ENCODE results near the gene PRELID3B.

PRELID3B gene

GRCh38 chr20:58997141-58997770 lies 45.3 kb downstream of the PRELID3B start:
- peaks cover 43% of the 10 kb centered on the region for H3K36me3 ChIP-seq
- DNase-seq = no peak
- no peaks in the 10 kb centered on the region for H3K9me3 ChIP-seq (ENCODE audit: severe bottlenecking)
- no peak overlapping the region for H3K4me3 ChIP-seq (ENCODE audit: low read depth, low read length)
- TF ChIP-seq, protein P1, sequence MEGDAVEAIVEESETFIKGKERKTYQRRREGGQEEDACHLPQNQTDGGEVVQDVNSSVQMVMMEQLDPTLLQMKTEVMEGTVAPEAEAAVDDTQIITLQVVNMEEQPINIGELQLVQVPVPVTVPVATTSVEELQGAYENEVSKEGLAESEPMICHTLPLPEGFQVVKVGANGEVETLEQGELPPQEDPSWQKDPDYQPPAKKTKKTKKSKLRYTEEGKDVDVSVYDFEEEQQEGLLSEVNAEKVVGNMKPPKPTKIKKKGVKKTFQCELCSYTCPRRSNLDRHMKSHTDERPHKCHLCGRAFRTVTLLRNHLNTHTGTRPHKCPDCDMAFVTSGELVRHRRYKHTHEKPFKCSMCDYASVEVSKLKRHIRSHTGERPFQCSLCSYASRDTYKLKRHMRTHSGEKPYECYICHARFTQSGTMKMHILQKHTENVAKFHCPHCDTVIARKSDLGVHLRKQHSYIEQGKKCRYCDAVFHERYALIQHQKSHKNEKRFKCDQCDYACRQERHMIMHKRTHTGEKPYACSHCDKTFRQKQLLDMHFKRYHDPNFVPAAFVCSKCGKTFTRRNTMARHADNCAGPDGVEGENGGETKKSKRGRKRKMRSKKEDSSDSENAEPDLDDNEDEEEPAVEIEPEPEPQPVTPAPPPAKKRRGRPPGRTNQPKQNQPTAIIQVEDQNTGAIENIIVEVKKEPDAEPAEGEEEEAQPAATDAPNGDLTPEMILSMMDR (IDR thresholded peaks at IDR 0.05; ENCODE audit: low read depth, low read length) = no peak
- no peaks in the 10 kb centered on the region for H3K27me3 ChIP-seq (ENCODE audit: insufficient read depth, low read depth, severe bottlenecking)
- no peak overlapping the region for H3K27ac ChIP-seq

DNA sequence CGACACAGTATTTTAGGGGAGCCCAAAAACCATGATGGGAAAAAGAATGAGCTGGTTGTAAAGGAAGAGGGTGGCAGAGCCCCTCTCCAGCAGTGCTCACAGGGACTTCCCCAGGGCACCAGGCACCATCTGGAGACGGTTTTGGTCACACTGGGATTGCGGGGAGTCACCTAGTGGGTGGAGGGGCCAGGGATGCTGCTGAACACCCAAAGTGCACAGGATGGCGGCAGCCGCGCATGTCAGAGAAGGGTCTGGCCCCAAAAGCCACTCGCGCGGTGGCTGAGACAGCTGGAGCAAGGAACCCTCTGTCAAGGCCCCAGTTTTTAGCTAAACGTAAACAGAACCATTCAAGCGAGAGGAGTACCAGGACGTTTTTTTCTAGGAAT lies 46.4 kb downstream of the PRELID3B start:
- Histone ChIP-seq H3K9me3 (ENCODE audit: severe bottlenecking) (no peaks in the 10 kb centered on the region), H3K4me3 (ENCODE audit: low read depth, low read length) (no peak overlapping the region), H3K36me3 (peaks cover 53% of the 10 kb centered on the region), H3K27me3 (ENCODE audit: insufficient read depth, low read depth, severe bottlenecking) (no peaks in the 10 kb centered on the region), H3K27ac (no peak overlapping the region)
- DNase-seq = no peak
- TF ChIP-seq, protein P1 (IDR thresholded peaks at IDR 0.05; ENCODE audit: low read depth, low read length) = no peak

DNA sequence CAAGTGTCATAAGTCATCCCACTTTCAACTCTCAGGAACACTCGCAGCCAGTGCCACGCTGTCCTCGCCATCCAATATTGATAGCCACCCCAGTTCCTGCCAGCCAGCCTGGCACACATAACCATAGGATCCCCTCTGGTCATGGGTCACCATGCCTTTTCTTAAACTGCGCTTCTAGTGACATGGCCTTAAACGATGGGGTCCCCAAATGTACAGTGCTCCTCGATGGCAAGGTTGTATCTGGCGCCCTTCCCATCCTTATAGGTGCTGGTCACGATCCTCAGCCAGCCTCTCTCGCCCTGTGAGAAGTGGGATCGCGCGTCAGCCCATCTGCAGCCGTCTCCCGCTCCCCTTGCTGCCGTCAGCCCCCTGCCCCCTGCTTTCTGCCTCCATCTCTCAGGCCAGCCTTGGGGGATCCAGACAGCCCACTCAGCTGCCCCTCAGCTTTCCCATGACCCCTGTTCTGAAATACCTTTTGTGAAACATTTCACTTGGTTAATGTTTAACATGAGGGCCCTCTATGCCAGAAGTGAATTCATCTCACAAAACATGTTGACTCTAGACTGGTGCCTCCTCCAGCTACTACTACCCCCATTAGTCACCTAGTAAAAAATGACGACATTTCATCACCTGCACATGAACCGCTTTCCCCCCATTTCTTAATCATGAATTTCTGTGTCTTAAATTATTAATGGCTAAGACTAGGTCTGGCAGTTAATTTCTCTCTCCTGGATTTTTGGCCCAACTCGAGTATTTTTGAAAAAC lies 46.9 kb downstream of the PRELID3B start:
- H3K4me3 ChIP-seq (ENCODE audit: low read depth, low read length) = no peak overlapping the region
- no peak for DNase-seq
- TF ChIP-seq, protein P1 (IDR thresholded peaks at IDR 0.05; ENCODE audit: low read depth, low read length) = no peak
- no peaks in the 10 kb centered on the region for H3K27me3 ChIP-seq (ENCODE audit: insufficient read depth, low read depth, severe bottlenecking)
- H3K9me3 ChIP-seq (ENCODE audit: severe bottlenecking) = no peaks in the 10 kb centered on the region
- H3K36me3 ChIP-seq = peaks cover 59% of the 10 kb centered on the region
- no peak overlapping the region for H3K27ac ChIP-seq

DNA sequence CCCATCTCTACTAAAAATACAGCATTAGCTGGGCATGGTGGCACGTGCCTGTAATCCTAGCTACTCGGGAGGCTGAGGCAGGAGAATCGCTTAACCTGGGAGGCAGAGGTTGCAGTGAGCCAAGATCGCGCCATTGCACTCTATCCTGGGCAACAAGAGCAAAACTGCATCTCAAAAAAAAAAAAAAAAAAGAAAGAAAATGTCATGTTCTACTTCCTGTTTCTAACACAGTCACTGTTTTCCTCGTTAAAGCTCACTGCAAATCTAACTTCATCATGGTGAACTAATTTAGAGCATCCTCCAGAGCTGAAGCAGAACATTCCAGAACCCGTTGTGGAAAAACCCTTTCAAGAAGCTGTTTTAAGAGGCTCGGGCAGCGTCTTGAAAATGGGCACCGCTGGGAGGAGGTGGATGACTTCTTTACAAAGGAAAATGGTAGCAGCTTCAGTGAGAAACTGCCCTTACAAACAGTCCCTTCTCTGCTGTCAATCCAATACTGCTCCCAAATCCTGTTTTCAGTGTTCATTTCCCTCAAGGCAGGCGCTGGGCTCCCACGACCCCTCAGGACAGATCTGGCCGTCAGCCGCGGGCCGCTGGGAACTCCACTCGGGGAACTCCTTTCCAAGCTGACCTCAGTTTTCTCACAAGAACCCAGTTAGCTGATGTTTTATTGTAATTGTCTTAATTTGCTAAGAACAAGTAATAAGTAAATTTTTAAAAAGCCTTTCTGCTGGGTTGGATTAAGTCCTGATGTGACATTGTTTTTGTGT lies 48.0 kb downstream of the PRELID3B start:
- no peaks in the 10 kb centered on the region for H3K27me3 ChIP-seq (ENCODE audit: insufficient read depth, low read depth, severe bottlenecking)
- TF ChIP-seq, protein P1 (IDR thresholded peaks at IDR 0.05; ENCODE audit: low read depth, low read length) = no peak
- peaks cover 70% of the 10 kb centered on the region for H3K36me3 ChIP-seq
- H3K9me3 ChIP-seq (ENCODE audit: severe bottlenecking) = no peaks in the 10 kb centered on the region
- no peak overlapping the region for H3K27ac ChIP-seq
- no peak for DNase-seq
- H3K4me3 ChIP-seq (ENCODE audit: low read depth, low read length) = no peak overlapping the region

GRCh38 chr20:58993332-58994248 lies 49.0 kb downstream of the PRELID3B start:
- Histone ChIP-seq H3K4me3 (ENCODE audit: low read depth, low read length) (no peak overlapping the region), H3K27me3 (ENCODE audit: insufficient read depth, low read depth, severe bottlenecking) (no peaks in the 10 kb centered on the region), H3K36me3 (peaks cover 79% of the 10 kb centered on the region), H3K27ac (no peak overlapping the region), H3K9me3 (ENCODE audit: severe bottlenecking) (no peaks in the 10 kb centered on the region)
- TF ChIP-seq, protein P1 (IDR thresholded peaks at IDR 0.05; ENCODE audit: low read depth, low read length) = no peak
- no peak for DNase-seq

All from WERI-Rb-1 (cell line).